Lung (tissue), 12 donors: ENCODE results near the gene WNT9B. TPM values are rescaled to one million over a fixed set of nuclear protein-coding genes. Genes with fewer than 3 reads are reported as not detected.

Source experiments
- ATAC-seq: fragments of 200-7000 bp; cut with Tn5 transposase; one replicate; pipeline ENCODE4 v1.9.1; 2020; ENCODE audit warnings: moderate number of reproducible peaks; ENCODE audit not compliant: insufficient read depth, low FRiP score
- DNase-seq, 3 donors: peaks; one replicate each; pipeline ENCODE4 v3.0.0-alpha.2; 2013 to 2017
- H3K27ac ChIP-seq, 2 donors: one replicate each; pipeline ENCODE4 v1.5.1; 2013; ENCODE audit warnings: mild to moderate bottlenecking in 2 of 2, moderate library complexity in 2 of 2, control low read depth in 1 of 2, inconsistent platforms in 1 of 2, low read depth in 1 of 2, low read length in 1 of 2
- H3K27me3 ChIP-seq, 3 donors: one replicate each; pipeline ENCODE4 v1.5.1; 2013; ENCODE audit warnings: low read length in 2 of 3; ENCODE audit not compliant: control insufficient read depth in 3 of 3, insufficient read depth in 3 of 3
- H3K36me3 ChIP-seq, 4 donors: one replicate each; pipeline ENCODE4 v1.5.1; 2013; ENCODE audit warnings: low read length in 4 of 4, mild to moderate bottlenecking in 1 of 4, moderate library complexity in 1 of 4; ENCODE audit not compliant: control insufficient read depth in 4 of 4, insufficient read depth in 4 of 4
- H3K4me1 ChIP-seq, 5 donors: one replicate each; pipeline ENCODE4 v1.5.1; 2013; ENCODE audit warnings: low read length in 5 of 5, mild to moderate bottlenecking in 2 of 5, moderate library complexity in 1 of 5; ENCODE audit not compliant: control insufficient read depth in 5 of 5, insufficient read depth in 5 of 5
- H3K4me3 ChIP-seq: one replicate; pipeline ENCODE4 v1.5.1; 2013; ENCODE audit warnings: mild to moderate bottlenecking, control low read depth, moderate library complexity
- H3K9ac ChIP-seq, 2 donors: one replicate each; pipeline ENCODE4 v1.5.1; 2013; ENCODE audit warnings: low read length in 2 of 2, control low read depth in 1 of 2; ENCODE audit not compliant: insufficient read depth in 1 of 2
- H3K9me3 ChIP-seq, 4 donors: one replicate each; pipeline ENCODE4 v1.5.1; 2013; ENCODE audit warnings: low read length in 3 of 4, mild to moderate bottlenecking in 1 of 4, moderate library complexity in 1 of 4; ENCODE audit not compliant: control insufficient read depth in 4 of 4, insufficient read depth in 3 of 4
- CTCF ChIP-seq: IDR thresholded peaks from 2 replicates; pipeline ENCODE4 v1.5.1; 2012; ENCODE audit warnings: mild to moderate bottlenecking; ENCODE audit errors: control extremely low read depth, extremely low read depth
- WGBS, 2 donors: extraction: QIAGEN DNeasy Blood & Tissue Kit; methylation state at CpG; one replicate each; pipeline ENCODE4 v1.1.7; 2013; 5-methylcytosine and 5-hydroxymethylcytosine counted together
- polyA plus RNA-seq, 2 donors: library from polyadenylated mRNA; stranded (reverse); fragments of 200-250 nt; gene quantifications; one replicate each; pipeline ENCODE4 v1.2.1, GENCODE V29; 2013
- total RNA-seq, 2 donors: library from RNA; depleted of rRNA in 1 of 2; stranded (reverse); fragments of >200 nt in 1 of 2; gene quantifications; one replicate each; pipeline ENCODE4 v1.2.1, GENCODE V29; 2014 to 2021
- donor health status: control.
- donor health status: control.
- donor health status: Bipolar disorder and iron deficiency.
- donor health status: healthy.
- donor health status: DM: yes; HTN: yes; CAD: no.

The WNT9B gene
- total and polyA plus RNA-seq, 4 donors = 0.11 to 0.33 (median 0.17) TPM

- Histone ChIP-seq H3K36me3 (no peaks in the 10 kb centered on the region), H3K4me1 (peaks cover 0 to 18% (median 0%) of the 10 kb centered on the region in 5 donors), H3K27me3 (no peaks in the 10 kb centered on the region), H3K9me3 (peaks cover 0 to 6% (median 0%) of the 10 kb centered on the region in 4 donors), H3K9ac (peak overlapping the region in 1 of 2 donors; percentile 25), H3K27ac (no peak overlapping the region), H3K4me3 (no peak overlapping the region)
- TF ChIP-seq CTCF = no peak
- ATAC-seq (no peak), DNase-seq (peak; percentile 74 to 78 (median 74))
- WGBS, 2 donors = 57 to 81% methylated on average over 29 of the region's 29 CpGs
Observed at GRCh38 chr17:46894476-46895151, 43.2 kb downstream of the WNT9B start.

- DNase-seq = peak in 1 of 3 donors; percentile 26
- no peak overlapping the region for H3K27ac ChIP-seq
- no peak overlapping the region for H3K4me3 ChIP-seq
- no peaks in the 10 kb centered on the region for H3K27me3 ChIP-seq
- H3K4me1 ChIP-seq = peaks cover 0 to 17% (median 0%) of the 10 kb centered on the region in 5 donors
- peak; percentile 27 for ATAC-seq
- peak overlapping the region in 1 of 2 donors; percentile 25 for H3K9ac ChIP-seq
- H3K36me3 ChIP-seq = no peaks in the 10 kb centered on the region
- peaks cover 0 to 6% (median 0%) of the 10 kb centered on the region in 4 donors for H3K9me3 ChIP-seq
- WGBS, 2 donors = 62 to 67% methylated on average over 9 of the region's 9 CpGs
- TF ChIP-seq CTCF = no peak
Observed at GRCh38 chr17:46895171-46895570, 43.8 kb downstream of the WNT9B start.

- no peaks in the 10 kb centered on the region for H3K27me3 ChIP-seq
- ATAC-seq = no peak
- WGBS, 2 donors = 83 to 84% methylated on average over 9 of the region's 9 CpGs
Observed at GRCh38 chr17:46896991-46897390, 45.6 kb downstream of the WNT9B start.

More at GRCh38 chr17:46896991-46897390, 45.6 kb downstream of the WNT9B start:
- DNase-seq = no peak
- no peaks in the 10 kb centered on the region for H3K36me3 ChIP-seq
- TF ChIP-seq CTCF = no peak
- H3K9me3 ChIP-seq = peaks cover 0 to 6% (median 0%) of the 10 kb centered on the region in 4 donors
- peaks cover 0 to 15% (median 0%) of the 10 kb centered on the region in 5 donors for H3K4me1 ChIP-seq
- no peak overlapping the region for H3K9ac ChIP-seq
- no peak overlapping the region for H3K27ac ChIP-seq
- H3K4me3 ChIP-seq = no peak overlapping the region
